GM21737 (cell line): ENCODE results near the gene PGLYRP2.

ENCODE experiments used
- ATAC-seq: cut with Tn5 transposase; IDR thresholded peaks from one replicate; pipeline ENCODE4 v1.9.1; 2021; ENCODE audit warnings: mild to moderate bottlenecking, moderate library complexity; ENCODE audit not compliant: unreplicated experiment

Gene PGLYRP2

GRCh38 chr19:15442142-15442920 lies 37.0 kb downstream of the PGLYRP2 start:
- ATAC-seq: no peak

GRCh38 chr19:15441317-15441716 lies 38.0 kb downstream of the PGLYRP2 start:
- no peak for ATAC-seq

- ATAC-seq: no peak
Measured at GRCh38 chr19:15439821-15440641, 39.3 kb downstream of the PGLYRP2 start.

GRCh38 chr19:15439078-15439799 lies 40.1 kb downstream of the PGLYRP2 start:
- no peak for ATAC-seq

GRCh38 chr19:15438577-15438976 lies 40.7 kb downstream of the PGLYRP2 start:
- ATAC-seq: no peak

GRCh38 chr19:15438124-15438496 lies 41.2 kb downstream of the PGLYRP2 start:
- ATAC-seq: no peak

- ATAC-seq: no peak
Measured at GRCh38 chr19:15437355-15438123, 41.8 kb downstream of the PGLYRP2 start.

GRCh38 chr19:15436826-15437110 lies 42.5 kb downstream of the PGLYRP2 start:
- ATAC-seq: no peak

GRCh38 chr19:15436012-15436825 lies 43.1 kb downstream of the PGLYRP2 start:
- no peak for ATAC-seq

- ATAC-seq: no peak
Measured at GRCh38 chr19:15433519-15434069, 45.7 kb downstream of the PGLYRP2 start.

GRCh38 chr19:15432629-15433518 lies 46.4 kb downstream of the PGLYRP2 start:
- ATAC-seq: peak; percentile 76

- no peak for ATAC-seq
Measured at GRCh38 chr19:15432018-15432494, 47.2 kb downstream of the PGLYRP2 start.

GRCh38 chr19:15431396-15432017 lies 47.8 kb downstream of the PGLYRP2 start:
- ATAC-seq: no peak

- ATAC-seq: no peak
Measured at GRCh38 chr19:15430526-15431120, 48.7 kb downstream of the PGLYRP2 start.

- ATAC-seq: no peak
Measured at GRCh38 chr19:15429825-15430467, 49.4 kb downstream of the PGLYRP2 start.

GRCh38 chr19:15428956-15429824 lies 50.1 kb downstream of the PGLYRP2 start:
- no peak for ATAC-seq
